Gastrocnemius medialis (tissue), 4 donors: ENCODE results near the gene ME3.

ENCODE experiments used
- CTCF ChIP-seq, 5 experiments: fragments of 450-650 bp in 3 of 5; fragments of 200-600 bp in 2 of 5; sonication (generic) in 2 of 5; IDR thresholded peaks in 4 of 5; conservative IDR thresholded peaks in 1 of 5; 1 replicate in 4 of 5; 2 replicates in 1 of 5; pipeline ENCODE4 v1.5.1; 2016 to 2019; ENCODE audit warnings: antibody characterized with exemption in 5 of 5, mild to moderate bottlenecking in 3 of 5, moderate library complexity in 3 of 5
- POLR2A ChIP-seq, 2 donors: fragments of 450-650 bp; IDR thresholded peaks; one replicate each; pipeline ENCODE4 v1.6.1; 2017; ENCODE audit warnings: antibody characterized with exemption in 2 of 2, mild to moderate bottlenecking in 2 of 2, moderate library complexity in 2 of 2

GRCh38 chr11:86576946-86577624, 95.3 kb downstream of the ME3 start:
- TF ChIP-seq CTCF (IDR thresholded peaks at IDR 0.05 in 4 of 5, conservative IDR thresholded peaks at IDR 0.05 in 1 of 5) = no peak
- TF ChIP-seq POLR2A (IDR thresholded peaks at IDR 0.05) = no peak
